Ovary (tissue), 10 donors: Measurements from ENCODE around the gene PHF21B. TPM values are rescaled to one million over a fixed set of nuclear protein-coding genes. Genes with fewer than 3 reads are reported as not detected.

Source experiments
- DNase-seq, 5 donors: peaks; one replicate each; pipeline ENCODE4 v3.0.0-alpha.2; 2019 to 2020
- H3K27ac ChIP-seq, 2 donors: fragments of 200-600 bp; one replicate each; pipeline versions ENCODE4 v1.5.1 to v1.8.0; 2019 to 2022
- H3K27me3 ChIP-seq: fragments of 200-600 bp; one replicate; pipeline ENCODE4 v1.8.0; 2022
- H3K36me3 ChIP-seq: fragments of 200-600 bp; sonication (generic); one replicate; pipeline ENCODE4 v1.5.1; 2019
- H3K4me1 ChIP-seq: one replicate; pipeline ENCODE4 v1.8.1; 2013; ENCODE audit warnings: mild to moderate bottlenecking, moderate library complexity; ENCODE audit not compliant: insufficient read depth
- H3K4me3 ChIP-seq: fragments of 200-600 bp; sonication (generic); one replicate; pipeline ENCODE4 v1.5.1; 2017
- H3K9me3 ChIP-seq, 2 donors: fragments of 200-600 bp in 1 of 2; sonication (generic) in 1 of 2; one replicate each; pipeline versions ENCODE4 v1.5.1 to v1.8.1; 2013 to 2019; ENCODE audit warnings: mild to moderate bottlenecking in 1 of 2, moderate library complexity in 1 of 2
- EP300 ChIP-seq: sonication (generic); formaldehyde crosslinking; IDR thresholded peaks from one replicate; pipeline ENCODE4 v1.6.1; 2017; ENCODE audit warnings: antibody characterized with exemption
- POLR2A ChIP-seq: fragments of 450-650 bp; IDR thresholded peaks from one replicate; pipeline ENCODE4 v1.6.1; 2017; ENCODE audit warnings: antibody characterized with exemption, mild to moderate bottlenecking, moderate library complexity
- WGBS, 3 donors: extraction: QIAGEN DNeasy Blood & Tissue Kit in 1 of 3; methylation state at CpG; one replicate each; pipeline versions ENCODE4 v1.1.5 to v1.1.7; 2013 to 2017; 5-methylcytosine and 5-hydroxymethylcytosine counted together
- intact Hi-C, 4 donors: fragments of 100-400 bp; cut with DNase I; formaldehyde crosslinking; loops; one replicate each; pipeline versions ENCODE4 v1.11.0 to v1.15.1; 2022 to 2023
- long read RNA-seq, 3 donors: library from polyadenylated mRNA in 2 of 3; unstranded in 2 of 3; transcript quantifications; one replicate each; pipeline ENCODE4 v2.0.0 and lab custom pipeline, GENCODE V29; 2021 to 2026
- polyA plus RNA-seq, 2 donors: library from polyadenylated mRNA; stranded (reverse); fragments of 200-250 nt in 1 of 2; fragments of 350-450 nt in 1 of 2; fragmentation: Illumina TruSeq in 1 of 2; extraction: RNeasy Lipid Tissue Mini Kit (QIAGEN cat#74804) in 1 of 2; gene quantifications; one replicate each; pipeline ENCODE4 v1.2.3, GENCODE V29; 2013 to 2014
- total RNA-seq, 7 donors: library from RNA; depleted of rRNA in 2 of 7; stranded (reverse); fragments of >200 nt in 2 of 7; fragmentation: NEBNext Ultra II Directional in 3 of 7; extraction: Animal tissue kit (Norgen Biotek cat#: 25700) in 3 of 7; gene quantifications; one replicate each; pipeline versions ENCODE4 v1.1.0 to v1.2.4, GENCODE V29; 2016 to 2023
- TF ChIP-seq, protein P1 (sequence below), 3 donors: fragments of 450-650 bp in 2 of 3; fragments of 200-600 bp in 1 of 3; IDR thresholded peaks; one replicate each; pipeline versions ENCODE4 v1.5.1 to v1.8.0; 2016 to 2022; ENCODE audit warnings: antibody characterized with exemption in 3 of 3, mild to moderate bottlenecking in 1 of 3
- donor health status: DM: no; HTN: no; CAD: no; lungs with moderate emphysema.
- donor health status: DM: no; HTN: no; CAD: no.
- donor health status: Bipolar disorder and iron deficiency.
- donor health status: DM: yes; HTN: yes; CAD: no.
- donor health status: DM: no; HTN: no; CAD: no.
- donor health status: DM: yes; HTN: yes; CAD: no.

PHF21B gene
- total RNA-seq (10 to 100 TPM in 1 of 7 donors, 1 to 10 TPM in 6; 1.0 to 10.7 (median 7.3) TPM), polyA plus RNA-seq (1 to 10 TPM in 1 of 2 donors, under 1 TPM in 1; 0.95 to 2.4 TPM)
- long read RNA-seq, donor 1, partial matches to known transcripts, result 2 of 5 reads
- long read RNA-seq, donor 1, other reads (novel, unspliced or antisense), result 3 of 5 reads
- long read RNA-seq, donor 2, partial matches to known transcripts, result 0 of 1 reads
- long read RNA-seq, donor 2, other reads (novel, unspliced or antisense), result 0 of 1 reads
- long read RNA-seq, donor 3, partial matches to known transcripts, result 6 of 12 reads
- long read RNA-seq, donor 3, other reads (novel, unspliced or antisense), result 6 of 12 reads

- intact Hi-C loops, result loop anchor here in 1 of 4 donors (10.0 kb wide), 1 partner anchor 85 kb away; no protein-coding TSS in a partner anchor
- Histone ChIP-seq H3K27me3 (no peaks in the 10 kb centered on the region), H3K36me3 (no peaks in the 10 kb centered on the region), H3K9me3 (no peaks in the 10 kb centered on the region), H3K4me1 (peaks cover 7% of the 10 kb centered on the region), H3K4me3 (peak within 1 kb of the TSS; percentile 46), H3K27ac (peak within 1 kb of the TSS; percentile 67 to 71)
- TF ChIP-seq POLR2A (peak; percentile 27), EP300 (no peak)
- WGBS, 3 donors, result 1% methylated on average over 54 to 119 of the region's 121 CpGs
- DNase-seq, result peak; percentile 82 to 90 (median 83)
Observed at GRCh38 chr22:45009606-45010531, at the start of gene PHF21B. Gene PHF21B (minus strand): TSS chr22:45010005. CDS start chr22:45009549, 456 bp downstream.

- DNase-seq, result no peak
- Histone ChIP-seq H3K9me3 (no peaks in the 10 kb centered on the region), H3K27me3 (no peaks in the 10 kb centered on the region), H3K27ac (no peak overlapping the region), H3K4me1 (no peaks in the 10 kb centered on the region), H3K36me3 (no peaks in the 10 kb centered on the region), H3K4me3 (no peak overlapping the region)
- WGBS, 3 donors, result 64 to 77% (median 67%) methylated on average over 5 of the region's 5 CpGs
- TF ChIP-seq EP300 (no peak), POLR2A (no peak)
- TF ChIP-seq, protein P1, sequence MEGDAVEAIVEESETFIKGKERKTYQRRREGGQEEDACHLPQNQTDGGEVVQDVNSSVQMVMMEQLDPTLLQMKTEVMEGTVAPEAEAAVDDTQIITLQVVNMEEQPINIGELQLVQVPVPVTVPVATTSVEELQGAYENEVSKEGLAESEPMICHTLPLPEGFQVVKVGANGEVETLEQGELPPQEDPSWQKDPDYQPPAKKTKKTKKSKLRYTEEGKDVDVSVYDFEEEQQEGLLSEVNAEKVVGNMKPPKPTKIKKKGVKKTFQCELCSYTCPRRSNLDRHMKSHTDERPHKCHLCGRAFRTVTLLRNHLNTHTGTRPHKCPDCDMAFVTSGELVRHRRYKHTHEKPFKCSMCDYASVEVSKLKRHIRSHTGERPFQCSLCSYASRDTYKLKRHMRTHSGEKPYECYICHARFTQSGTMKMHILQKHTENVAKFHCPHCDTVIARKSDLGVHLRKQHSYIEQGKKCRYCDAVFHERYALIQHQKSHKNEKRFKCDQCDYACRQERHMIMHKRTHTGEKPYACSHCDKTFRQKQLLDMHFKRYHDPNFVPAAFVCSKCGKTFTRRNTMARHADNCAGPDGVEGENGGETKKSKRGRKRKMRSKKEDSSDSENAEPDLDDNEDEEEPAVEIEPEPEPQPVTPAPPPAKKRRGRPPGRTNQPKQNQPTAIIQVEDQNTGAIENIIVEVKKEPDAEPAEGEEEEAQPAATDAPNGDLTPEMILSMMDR (IDR thresholded peaks at IDR 0.05), result no peak
- intact Hi-C loops, result no loop called here
Observed at GRCh38 chr22:45059296-45059695, 49.5 kb upstream of the PHF21B start.

GRCh38 chr22:45058622-45058912 lies 48.8 kb upstream of the PHF21B start:
- Histone ChIP-seq H3K27ac (no peak overlapping the region), H3K4me1 (no peaks in the 10 kb centered on the region), H3K36me3 (no peaks in the 10 kb centered on the region), H3K4me3 (no peak overlapping the region), H3K27me3 (no peaks in the 10 kb centered on the region), H3K9me3 (no peaks in the 10 kb centered on the region)
- no peak for DNase-seq
- TF ChIP-seq POLR2A, result no peak
- TF ChIP-seq EP300, result no peak
- TF ChIP-seq, protein P1 (IDR thresholded peaks at IDR 0.05), result no peak
- 50 to 59% (median 54%) methylated on average over 2 of the region's 2 CpGs for WGBS, 3 donors
- intact Hi-C loops, result no loop called here

- 81 to 85% (median 81%) methylated on average over 15 of the region's 15 CpGs for WGBS, 3 donors
- no peaks in the 10 kb centered on the region for H3K4me1 ChIP-seq
- no peaks in the 10 kb centered on the region for H3K36me3 ChIP-seq
- no peaks in the 10 kb centered on the region for H3K9me3 ChIP-seq
- no peak overlapping the region for H3K4me3 ChIP-seq
- no peak for DNase-seq
- no peaks in the 10 kb centered on the region for H3K27me3 ChIP-seq
- no peak for TF ChIP-seq POLR2A
- no peak for TF ChIP-seq EP300
- TF ChIP-seq, protein P1 (IDR thresholded peaks at IDR 0.05), result no peak
- intact Hi-C loops, result no loop called here
- no peak overlapping the region for H3K27ac ChIP-seq
Observed at GRCh38 chr22:45055936-45056335, 46.1 kb upstream of the PHF21B start.
